H9 (cell line): ENCODE results near the gene MAZ. TPM values are rescaled to one million over a fixed set of nuclear protein-coding genes. Genes with fewer than 3 reads are reported as not detected.
"Not testable (repeated sequence)": the region's sequence is repeated elsewhere in the genome, so short reads cannot be mapped to it uniquely, and the experiment has no call there.

ENCODE experiments used
- DNase-seq: peaks from one replicate; pipeline ENCODE4 v3.0.0-alpha.2; 2017
- H2AFZ ChIP-seq: one replicate; pipeline ENCODE4 v1.6.1; 2013; ENCODE audit warnings: mild to moderate bottlenecking, low read length, control low read depth, moderate library complexity
- H2AK5ac ChIP-seq: 2 replicates; pipeline ENCODE4 v1.6.1; 2013; ENCODE audit warnings: low read length, control low read depth, mixed read lengths; ENCODE audit not compliant: insufficient read length
- H2BK120ac ChIP-seq: one replicate; pipeline ENCODE4 v1.6.1; 2013; ENCODE audit warnings: low read depth, mild to moderate bottlenecking, low read length, control low read depth, inconsistent platforms; ENCODE audit not compliant: poor library complexity, severe bottlenecking
- H2BK12ac ChIP-seq: 2 replicates; pipeline ENCODE4 v1.6.1; 2013; ENCODE audit warnings: low read length, control low read depth, mixed read lengths, low read depth; ENCODE audit not compliant: insufficient read length
- H2BK15ac ChIP-seq: 2 replicates; pipeline ENCODE4 v1.6.1; 2013; ENCODE audit warnings: low read depth, low read length, control low read depth
- H2BK20ac ChIP-seq: one replicate; pipeline ENCODE4 v1.6.1; 2013; ENCODE audit warnings: low read depth, mild to moderate bottlenecking, low read length, control low read depth, inconsistent platforms; ENCODE audit not compliant: poor library complexity, severe bottlenecking
- H2BK5ac ChIP-seq: 2 replicates; pipeline ENCODE4 v1.6.1; 2013; ENCODE audit warnings: low read length, control low read depth, mixed read lengths; ENCODE audit not compliant: insufficient read length
- H3K14ac ChIP-seq: 2 replicates; pipeline ENCODE4 v1.6.1; 2013; ENCODE audit warnings: low read length, control low read depth; ENCODE audit not compliant: insufficient read depth
- H3K18ac ChIP-seq: 2 replicates; pipeline ENCODE4 v1.6.1; 2013; ENCODE audit warnings: low read depth, mild to moderate bottlenecking, mixed read lengths, low read length, control low read depth; ENCODE audit not compliant: insufficient read length
- H3K23ac ChIP-seq: 2 replicates; pipeline ENCODE4 v1.6.1; 2013; ENCODE audit warnings: low read length, control low read depth, mixed read lengths, low read depth; ENCODE audit not compliant: insufficient read length
- H3K23me2 ChIP-seq: 2 replicates; pipeline ENCODE4 v1.6.1; 2013; ENCODE audit warnings: low read depth, mild to moderate bottlenecking, mixed read lengths, low read length, control low read depth; ENCODE audit not compliant: insufficient read length, poor library complexity, severe bottlenecking
- H3K27ac ChIP-seq: 2 replicates; pipeline ENCODE4 v1.5.1; 2013; ENCODE audit warnings: low read length, control low read depth, mixed read lengths, low read depth; ENCODE audit not compliant: insufficient read length
- H3K27me3 ChIP-seq: 2 replicates; pipeline ENCODE4 v1.6.1; 2013; ENCODE audit warnings: low read length, control low read depth, inconsistent platforms; ENCODE audit not compliant: insufficient read depth
- H3K4ac ChIP-seq: 2 replicates; pipeline ENCODE4 v1.6.1; 2013; ENCODE audit warnings: low read depth, mild to moderate bottlenecking, control low read depth, inconsistent platforms, low read length, moderate library complexity
- H3K4me1 ChIP-seq: 2 replicates; pipeline ENCODE4 v1.6.1; 2013; ENCODE audit warnings: low read length, control low read depth, inconsistent platforms; ENCODE audit not compliant: insufficient read depth
- H3K4me2 ChIP-seq: 2 replicates; pipeline ENCODE4 v1.6.1; 2013; ENCODE audit warnings: low read length, control low read depth, mixed read lengths; ENCODE audit not compliant: insufficient read length, insufficient read depth
- H3K56ac ChIP-seq: 2 replicates; pipeline ENCODE4 v1.6.1; 2013; ENCODE audit warnings: low read depth, mild to moderate bottlenecking, mixed read lengths, low read length, control low read depth; ENCODE audit not compliant: insufficient read length
- H3K79me1 ChIP-seq: 2 replicates; pipeline ENCODE4 v1.6.1; 2013; ENCODE audit warnings: low read depth, mild to moderate bottlenecking, moderate library complexity, low read length, control low read depth, inconsistent platforms; ENCODE audit not compliant: insufficient read depth, poor library complexity, severe bottlenecking
- H3K79me2 ChIP-seq: 2 replicates; pipeline ENCODE4 v1.6.1; 2013; ENCODE audit warnings: low read length, control low read depth, inconsistent platforms; ENCODE audit not compliant: insufficient read depth
- H3K9ac ChIP-seq: 2 replicates; pipeline ENCODE4 v1.6.1; 2013; ENCODE audit warnings: low read length, control low read depth, mixed read lengths; ENCODE audit not compliant: insufficient read length; ENCODE audit errors: extremely low read depth
- H3K9me3 ChIP-seq: one replicate; pipeline ENCODE4 v1.6.1; 2013; ENCODE audit warnings: low read depth, low read length, inconsistent platforms; ENCODE audit not compliant: control insufficient read depth
- H3T11ph ChIP-seq: one replicate; pipeline ENCODE4 v1.6.1; 2013; ENCODE audit warnings: mild to moderate bottlenecking, low read length, control low read depth, inconsistent platforms
- H4K20me1 ChIP-seq: one replicate; pipeline ENCODE4 v1.6.1; 2013; ENCODE audit not compliant: control insufficient read depth, insufficient read length, insufficient read depth
- H4K5ac ChIP-seq: 2 replicates; pipeline ENCODE4 v1.6.1; 2013; ENCODE audit warnings: low read depth, mild to moderate bottlenecking, mixed read lengths, low read length, control low read depth; ENCODE audit not compliant: insufficient read length
- H4K8ac ChIP-seq: replicated peaks from 2 replicates; pipeline ENCODE4 v1.6.1; 2013; ENCODE audit warnings: low read length, control low read depth, mixed read lengths, low read depth; ENCODE audit not compliant: insufficient read length
- H4K91ac ChIP-seq: 2 replicates; pipeline ENCODE4 v1.6.1; 2013; ENCODE audit warnings: low read depth, mild to moderate bottlenecking, moderate library complexity, mixed read lengths, low read length, control low read depth; ENCODE audit not compliant: insufficient read length
- H3K27ac Mint-ChIP-seq, 3 experiments: 2 replicates in 2 of 3; 3 replicates in 1 of 3; pipeline ENCODE4 v1.8.0; 2020 to 2021; ENCODE audit warnings: mixed read lengths in 3 of 3, mild to moderate bottlenecking in 1 of 3, moderate library complexity in 1 of 3
- H3K27me3 Mint-ChIP-seq: 2 replicates; pipeline ENCODE4 v1.8.0; 2021; ENCODE audit warnings: low read depth, mild to moderate bottlenecking, moderate library complexity, mixed read lengths
- H3K36me3 Mint-ChIP-seq, 3 experiments: 2 replicates in 2 of 3; 3 replicates in 1 of 3; pipeline ENCODE4 v1.8.0; 2020 to 2021; ENCODE audit warnings: low read depth in 3 of 3, mixed read lengths in 3 of 3; ENCODE audit not compliant: insufficient read depth in 1 of 3
- H3K4me1 Mint-ChIP-seq, 2 experiments: 2 replicates each; pipeline ENCODE4 v1.8.0; 2020; ENCODE audit warnings: mixed read lengths in 2 of 2
- H3K4me3 Mint-ChIP-seq, 2 experiments: 2 replicates in 1 of 2; 3 replicates in 1 of 2; pipeline ENCODE4 v1.8.0; 2020 to 2021; ENCODE audit warnings: mild to moderate bottlenecking in 2 of 2, mixed read lengths in 2 of 2, moderate library complexity in 1 of 2
- H3K9me3 Mint-ChIP-seq, 2 experiments: 2 replicates in 1 of 2; 3 replicates in 1 of 2; pipeline ENCODE4 v1.8.0; 2020; ENCODE audit warnings: mild to moderate bottlenecking in 2 of 2, mixed read lengths in 2 of 2, moderate library complexity in 1 of 2
- WGBS: extraction: QIAGEN DNeasy Blood & Tissue Kit; methylation state at CpG from one replicate; pipeline ENCODE4 v1.1.7; 2013; ENCODE audit warnings: missing lambda C conversion rate, low lambda C conversion rate, mixed read lengths; ENCODE audit not compliant: insufficient read length; ENCODE audit errors: extremely low coverage; 5-methylcytosine and 5-hydroxymethylcytosine counted together
- total RNA-seq: library from RNA; stranded (reverse); gene quantifications from 2 replicates; pipeline ENCODE4 v1.2.1, GENCODE V29; 2021
- TF ChIP-seq, protein P1 (sequence below): fragments of 200-600 bp; sonication (generic); conservative IDR thresholded peaks from 3 replicates; pipeline ENCODE4 v1.8.0; 2021; ENCODE audit warnings: antibody characterized with exemption, mild to moderate bottlenecking

MAZ gene
- total RNA-seq, 1 experiment from 2014 or later = 412 TPM

DNA sequence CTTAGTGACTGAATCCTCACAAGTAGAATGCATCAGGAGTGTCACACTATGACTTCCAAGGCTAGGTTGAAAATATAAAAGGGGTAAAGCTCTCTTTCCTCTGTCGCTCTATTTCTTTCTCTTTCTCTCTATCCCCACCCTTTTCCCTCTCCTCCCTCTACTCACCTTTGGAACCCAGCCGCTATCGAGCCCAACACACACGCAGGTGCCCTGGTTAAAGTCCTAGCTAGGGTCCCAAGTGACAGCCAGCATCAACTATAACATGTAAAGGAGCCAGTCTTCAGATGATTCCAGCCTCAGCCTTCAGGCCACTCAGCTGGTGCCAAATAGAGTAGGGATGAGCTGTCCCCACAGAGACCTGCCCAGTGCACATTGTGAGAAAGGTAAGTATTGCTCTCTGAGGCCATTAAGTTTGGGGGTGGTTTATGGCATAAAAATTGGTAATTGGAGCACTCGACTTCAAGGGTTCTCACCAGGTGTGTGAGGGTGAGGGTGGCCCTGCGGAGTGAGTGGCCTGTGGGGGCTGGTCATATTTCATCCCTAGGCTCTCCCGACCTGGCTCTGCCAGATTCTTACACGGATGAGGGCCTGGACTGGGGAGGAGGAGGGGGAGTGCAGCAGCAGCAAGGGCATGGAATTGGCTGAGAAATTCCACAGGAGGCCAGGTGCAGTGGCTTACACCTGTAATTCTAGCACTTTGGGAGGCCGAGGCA is 45.6 kb upstream of the MAZ start:
- Histone ChIP-seq H2BK15ac (no peak overlapping the region), H2AFZ (no peak overlapping the region), H4K5ac (no peak overlapping the region), H4K91ac (no peak overlapping the region), H4K20me1 (no peaks in the 10 kb centered on the region), H2BK20ac (no peak overlapping the region), H3K18ac (no peak overlapping the region), H3K79me2 (no peaks in the 10 kb centered on the region), H3K56ac (no peak overlapping the region), H3K27me3 (no peaks in the 10 kb centered on the region), H2BK5ac (no peak overlapping the region), H3T11ph (no peak overlapping the region), H3K79me1 (no peaks in the 10 kb centered on the region), H3K27ac (no peak overlapping the region), H3K4me2 (no peak overlapping the region), H3K9ac (no peak overlapping the region), H3K4me1 (no peaks in the 10 kb centered on the region), H3K9me3 (no peaks in the 10 kb centered on the region), H2BK12ac (no peak overlapping the region), H4K8ac (no peak overlapping the region), H2AK5ac (no peak overlapping the region), H2BK120ac (no peak overlapping the region), H3K23me2 (no peaks in the 10 kb centered on the region), H3K14ac (no peak overlapping the region), H3K23ac (no peak overlapping the region), H3K4ac (no peak overlapping the region)
- peak overlapping the region in 2 of 3 experiments; percentile 73 to 80; a peak in 2 of 7 replicates for H3K27ac Mint-ChIP-seq
- DNase-seq = no peak
- H3K9me3 Mint-ChIP-seq = no peaks in the 10 kb centered on the region; a peak in 1 of 5 replicates
- H3K4me3 Mint-ChIP-seq = no peak overlapping the region
- H3K27me3 Mint-ChIP-seq = peaks cover 3% of the 10 kb centered on the region
- H3K36me3 Mint-ChIP-seq = no peaks in the 10 kb centered on the region
- WGBS = no CpG with 5 or more reads among the region's 9 CpGs
- TF ChIP-seq, protein P1, sequence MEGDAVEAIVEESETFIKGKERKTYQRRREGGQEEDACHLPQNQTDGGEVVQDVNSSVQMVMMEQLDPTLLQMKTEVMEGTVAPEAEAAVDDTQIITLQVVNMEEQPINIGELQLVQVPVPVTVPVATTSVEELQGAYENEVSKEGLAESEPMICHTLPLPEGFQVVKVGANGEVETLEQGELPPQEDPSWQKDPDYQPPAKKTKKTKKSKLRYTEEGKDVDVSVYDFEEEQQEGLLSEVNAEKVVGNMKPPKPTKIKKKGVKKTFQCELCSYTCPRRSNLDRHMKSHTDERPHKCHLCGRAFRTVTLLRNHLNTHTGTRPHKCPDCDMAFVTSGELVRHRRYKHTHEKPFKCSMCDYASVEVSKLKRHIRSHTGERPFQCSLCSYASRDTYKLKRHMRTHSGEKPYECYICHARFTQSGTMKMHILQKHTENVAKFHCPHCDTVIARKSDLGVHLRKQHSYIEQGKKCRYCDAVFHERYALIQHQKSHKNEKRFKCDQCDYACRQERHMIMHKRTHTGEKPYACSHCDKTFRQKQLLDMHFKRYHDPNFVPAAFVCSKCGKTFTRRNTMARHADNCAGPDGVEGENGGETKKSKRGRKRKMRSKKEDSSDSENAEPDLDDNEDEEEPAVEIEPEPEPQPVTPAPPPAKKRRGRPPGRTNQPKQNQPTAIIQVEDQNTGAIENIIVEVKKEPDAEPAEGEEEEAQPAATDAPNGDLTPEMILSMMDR = no peak
- peaks cover 5 to 17% of the 10 kb centered on the region in 2 experiments; a peak in 2 of 4 replicates for H3K4me1 Mint-ChIP-seq

- H3K4me1 Mint-ChIP-seq = peaks cover 5 to 17% of the 10 kb centered on the region in 2 experiments; a peak in 2 of 4 replicates
- not testable (repeated sequence) for H2BK20ac ChIP-seq, H4K91ac ChIP-seq, H3K9me3 ChIP-seq, H3K9ac ChIP-seq, H3T11ph ChIP-seq, H2AK5ac ChIP-seq, H3K27ac ChIP-seq, H3K14ac ChIP-seq, H3K27me3 Mint-ChIP-seq, H3K36me3 Mint-ChIP-seq, H4K5ac ChIP-seq, H3K4me3 Mint-ChIP-seq, H3K79me1 ChIP-seq, H3K4me2 ChIP-seq, DNase-seq, H3K27ac Mint-ChIP-seq, H2BK12ac ChIP-seq, H3K79me2 ChIP-seq, H3K4me1 ChIP-seq, H4K20me1 ChIP-seq, H2BK5ac ChIP-seq, H3K56ac ChIP-seq, H3K4ac ChIP-seq, H3K9me3 Mint-ChIP-seq, H2BK120ac ChIP-seq, H3K27me3 ChIP-seq, H2AFZ ChIP-seq, H2BK15ac ChIP-seq, H3K23me2 ChIP-seq, H3K23ac ChIP-seq, H4K8ac ChIP-seq, H3K18ac ChIP-seq
- no CpG with 5 or more reads among the region's 8 CpGs for whole genome bisulfite sequencing
Measured at GRCh38 chr16:29761280-29761651, 45.1 kb upstream of the MAZ start.
